ENCODE data around the gene ZNF611. TPM values are rescaled to one million over a fixed set of nuclear protein-coding genes. Genes with fewer than 3 reads are reported as not detected.
"Not testable (repeated sequence)": the region's sequence is repeated elsewhere in the genome, so short reads cannot be mapped to it uniquely, and the experiment has no call there.

The ZNF611 gene
- polyA plus RNA-seq, 1 donor from 2014 or later: 11.8 TPM

DNA sequence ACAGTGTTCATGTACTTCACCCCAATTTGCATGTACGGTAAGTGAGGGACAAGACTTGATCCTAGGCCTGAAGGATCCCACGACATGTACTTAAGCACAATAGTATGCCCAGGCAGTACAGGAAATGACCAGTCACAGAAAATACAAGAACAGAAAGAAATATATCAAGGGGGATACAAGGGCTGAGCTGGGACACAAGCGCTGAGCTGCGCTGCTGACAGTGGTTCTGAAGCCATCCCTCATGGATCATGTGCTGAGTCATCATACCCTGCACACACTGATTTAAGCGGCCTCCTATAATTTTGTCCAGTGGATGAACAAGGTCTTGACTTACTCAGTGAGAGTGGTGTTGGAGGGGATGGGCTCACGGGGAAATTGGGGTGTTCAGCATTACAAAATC lies 59.6 kb downstream of the ZNF611 start:
- not testable (repeated sequence) for H3K27me3 ChIP-seq (ENCODE audit: insufficient read depth, low read depth, low read length); H3K4me3 ChIP-seq (ENCODE audit: low read length); H3K27ac ChIP-seq (ENCODE audit: low read length); H4K20me1 ChIP-seq (ENCODE audit: insufficient read depth); H3F3A ChIP-seq (ENCODE audit: insufficient read depth, low read length, poor library complexity, severe bottlenecking); H3K79me2 ChIP-seq (replicated peaks; ENCODE audit: insufficient read depth, low read length); H3K36me3 ChIP-seq (ENCODE audit: insufficient read depth, low read length); H3K4me2 ChIP-seq (ENCODE audit: low read length); H3K9me2 ChIP-seq (ENCODE audit: insufficient read depth, low read length); H3K9ac ChIP-seq (ENCODE audit: low read length); H3K9me3 ChIP-seq (ENCODE audit: low read length); H2AFZ ChIP-seq (ENCODE audit: low read depth, low read length)

DNA sequence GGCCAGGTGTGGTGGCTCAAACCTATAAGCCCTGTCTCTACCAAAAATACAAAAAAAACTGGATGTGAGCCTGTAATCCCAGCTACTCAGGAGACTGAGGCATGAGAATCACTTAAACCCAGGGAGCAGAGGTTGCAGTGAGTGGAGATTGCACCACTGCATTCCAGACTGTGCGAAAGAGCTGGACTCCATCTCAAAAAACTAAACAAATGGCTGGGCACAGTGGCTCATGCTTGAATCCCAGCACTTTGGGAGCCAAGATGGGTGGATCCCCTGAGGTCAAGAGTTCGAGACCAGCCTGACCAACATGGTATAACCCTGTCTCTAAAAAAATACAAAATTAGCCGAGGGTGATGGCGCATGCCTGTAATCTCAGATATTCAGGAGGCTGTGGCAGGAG lies 61.8 kb downstream of the ZNF611 start:
- H3K79me2 ChIP-seq (replicated peaks; ENCODE audit: insufficient read depth, low read length): no peaks in the 10 kb centered on the region
- no peak overlapping the region for H2AFZ ChIP-seq (ENCODE audit: low read depth, low read length)
- no peak overlapping the region for H3K4me2 ChIP-seq (ENCODE audit: low read length)
- TF ChIP-seq EZH2 (IDR thresholded peaks at IDR 0.05; ENCODE audit: borderline replicate concordance, insufficient read depth, low read length, poor library complexity, severe bottlenecking) (no peak), POLR2AphosphoS5 (IDR thresholded peaks at IDR 0.05) (no peak), EP300 (conservative IDR thresholded peaks at IDR 0.05; ENCODE audit: poor library complexity, severe bottlenecking) (no peak), SMC3 (conservative IDR thresholded peaks at IDR 0.05; ENCODE audit: poor library complexity) (no peak), MXI1 (conservative IDR thresholded peaks at IDR 0.05; ENCODE audit: poor library complexity, severe bottlenecking) (no peak), RAD21 (conservative IDR thresholded peaks at IDR 0.05) (no peak), TAF1 (IDR thresholded peaks at IDR 0.05; ENCODE audit: low read depth) (no peak)
- TF ChIP-seq, protein P1, sequence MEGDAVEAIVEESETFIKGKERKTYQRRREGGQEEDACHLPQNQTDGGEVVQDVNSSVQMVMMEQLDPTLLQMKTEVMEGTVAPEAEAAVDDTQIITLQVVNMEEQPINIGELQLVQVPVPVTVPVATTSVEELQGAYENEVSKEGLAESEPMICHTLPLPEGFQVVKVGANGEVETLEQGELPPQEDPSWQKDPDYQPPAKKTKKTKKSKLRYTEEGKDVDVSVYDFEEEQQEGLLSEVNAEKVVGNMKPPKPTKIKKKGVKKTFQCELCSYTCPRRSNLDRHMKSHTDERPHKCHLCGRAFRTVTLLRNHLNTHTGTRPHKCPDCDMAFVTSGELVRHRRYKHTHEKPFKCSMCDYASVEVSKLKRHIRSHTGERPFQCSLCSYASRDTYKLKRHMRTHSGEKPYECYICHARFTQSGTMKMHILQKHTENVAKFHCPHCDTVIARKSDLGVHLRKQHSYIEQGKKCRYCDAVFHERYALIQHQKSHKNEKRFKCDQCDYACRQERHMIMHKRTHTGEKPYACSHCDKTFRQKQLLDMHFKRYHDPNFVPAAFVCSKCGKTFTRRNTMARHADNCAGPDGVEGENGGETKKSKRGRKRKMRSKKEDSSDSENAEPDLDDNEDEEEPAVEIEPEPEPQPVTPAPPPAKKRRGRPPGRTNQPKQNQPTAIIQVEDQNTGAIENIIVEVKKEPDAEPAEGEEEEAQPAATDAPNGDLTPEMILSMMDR (IDR thresholded peaks at IDR 0.05; ENCODE audit: poor library complexity, severe bottlenecking): no peak
- no peaks in the 10 kb centered on the region for H3F3A ChIP-seq (ENCODE audit: insufficient read depth, low read length, poor library complexity, severe bottlenecking)
- no peaks in the 10 kb centered on the region for H3K36me3 ChIP-seq (ENCODE audit: insufficient read depth, low read length)
- H3K9me2 ChIP-seq (ENCODE audit: insufficient read depth, low read length): no peaks in the 10 kb centered on the region
- H3K27ac ChIP-seq (ENCODE audit: low read length): no peak overlapping the region
- no peaks in the 10 kb centered on the region for H3K9me3 ChIP-seq (ENCODE audit: low read length)
- no peak overlapping the region for H3K4me3 ChIP-seq (ENCODE audit: low read length)
- H3K9ac ChIP-seq (ENCODE audit: low read length): no peak overlapping the region
- no peaks in the 10 kb centered on the region for H3K27me3 ChIP-seq (ENCODE audit: insufficient read depth, low read depth, low read length)
- H4K20me1 ChIP-seq (ENCODE audit: insufficient read depth): no peaks in the 10 kb centered on the region

DNA sequence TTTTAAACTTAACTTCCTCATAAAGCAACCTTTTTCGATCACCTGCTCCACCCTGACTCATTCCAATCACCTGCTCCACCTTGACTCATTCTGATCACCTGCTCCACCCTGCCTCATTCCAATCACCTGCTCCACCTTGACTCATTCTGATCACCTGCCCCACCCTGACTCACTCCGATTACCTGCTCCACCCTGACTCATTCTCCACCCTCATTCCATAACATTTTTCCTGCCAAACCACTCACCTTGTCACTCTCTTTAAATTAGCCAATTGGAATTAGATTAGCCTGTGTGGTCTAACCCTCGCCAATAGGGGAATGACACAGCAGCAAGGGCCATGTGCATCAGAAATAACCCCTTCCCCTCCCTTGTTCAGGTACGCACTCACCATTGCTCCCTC lies 64.8 kb downstream of the ZNF611 start:
- no peaks in the 10 kb centered on the region for H3K27me3 ChIP-seq (ENCODE audit: insufficient read depth, low read depth, low read length)
- TF ChIP-seq RAD21 (conservative IDR thresholded peaks at IDR 0.05): no peak
- TF ChIP-seq, protein P2, sequence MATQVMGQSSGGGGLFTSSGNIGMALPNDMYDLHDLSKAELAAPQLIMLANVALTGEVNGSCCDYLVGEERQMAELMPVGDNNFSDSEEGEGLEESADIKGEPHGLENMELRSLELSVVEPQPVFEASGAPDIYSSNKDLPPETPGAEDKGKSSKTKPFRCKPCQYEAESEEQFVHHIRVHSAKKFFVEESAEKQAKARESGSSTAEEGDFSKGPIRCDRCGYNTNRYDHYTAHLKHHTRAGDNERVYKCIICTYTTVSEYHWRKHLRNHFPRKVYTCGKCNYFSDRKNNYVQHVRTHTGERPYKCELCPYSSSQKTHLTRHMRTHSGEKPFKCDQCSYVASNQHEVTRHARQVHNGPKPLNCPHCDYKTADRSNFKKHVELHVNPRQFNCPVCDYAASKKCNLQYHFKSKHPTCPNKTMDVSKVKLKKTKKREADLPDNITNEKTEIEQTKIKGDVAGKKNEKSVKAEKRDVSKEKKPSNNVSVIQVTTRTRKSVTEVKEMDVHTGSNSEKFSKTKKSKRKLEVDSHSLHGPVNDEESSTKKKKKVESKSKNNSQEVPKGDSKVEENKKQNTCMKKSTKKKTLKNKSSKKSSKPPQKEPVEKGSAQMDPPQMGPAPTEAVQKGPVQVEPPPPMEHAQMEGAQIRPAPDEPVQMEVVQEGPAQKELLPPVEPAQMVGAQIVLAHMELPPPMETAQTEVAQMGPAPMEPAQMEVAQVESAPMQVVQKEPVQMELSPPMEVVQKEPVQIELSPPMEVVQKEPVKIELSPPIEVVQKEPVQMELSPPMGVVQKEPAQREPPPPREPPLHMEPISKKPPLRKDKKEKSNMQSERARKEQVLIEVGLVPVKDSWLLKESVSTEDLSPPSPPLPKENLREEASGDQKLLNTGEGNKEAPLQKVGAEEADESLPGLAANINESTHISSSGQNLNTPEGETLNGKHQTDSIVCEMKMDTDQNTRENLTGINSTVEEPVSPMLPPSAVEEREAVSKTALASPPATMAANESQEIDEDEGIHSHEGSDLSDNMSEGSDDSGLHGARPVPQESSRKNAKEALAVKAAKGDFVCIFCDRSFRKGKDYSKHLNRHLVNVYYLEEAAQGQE (IDR thresholded peaks at IDR 0.05; ENCODE audit: borderline replicate concordance): no peak
- no peak for TF ChIP-seq SMC3 (conservative IDR thresholded peaks at IDR 0.05; ENCODE audit: poor library complexity)
- TF ChIP-seq MXI1 (conservative IDR thresholded peaks at IDR 0.05; ENCODE audit: poor library complexity, severe bottlenecking): no peak
- TF ChIP-seq POLR2AphosphoS5 (IDR thresholded peaks at IDR 0.05): no peak
- TF ChIP-seq, protein P1 (IDR thresholded peaks at IDR 0.05; ENCODE audit: poor library complexity, severe bottlenecking): no peak
- no peak for TF ChIP-seq TAF1 (IDR thresholded peaks at IDR 0.05; ENCODE audit: low read depth)
- no peak for TF ChIP-seq EP300 (conservative IDR thresholded peaks at IDR 0.05; ENCODE audit: poor library complexity, severe bottlenecking)
- no peak for TF ChIP-seq EZH2 (IDR thresholded peaks at IDR 0.05; ENCODE audit: borderline replicate concordance, insufficient read depth, low read length, poor library complexity, severe bottlenecking)
- H3K9ac ChIP-seq (ENCODE audit: low read length): no peak overlapping the region
- no peaks in the 10 kb centered on the region for H3K9me2 ChIP-seq (ENCODE audit: insufficient read depth, low read length)
- no peaks in the 10 kb centered on the region for H4K20me1 ChIP-seq (ENCODE audit: insufficient read depth)
- H3K79me2 ChIP-seq (replicated peaks; ENCODE audit: insufficient read depth, low read length): no peaks in the 10 kb centered on the region
- H3F3A ChIP-seq (ENCODE audit: insufficient read depth, low read length, poor library complexity, severe bottlenecking): no peaks in the 10 kb centered on the region
- H3K36me3 ChIP-seq (ENCODE audit: insufficient read depth, low read length): no peaks in the 10 kb centered on the region
- H3K4me3 ChIP-seq (ENCODE audit: low read length): no peak overlapping the region
- no peak overlapping the region for H3K27ac ChIP-seq (ENCODE audit: low read length)
- H2AFZ ChIP-seq (ENCODE audit: low read depth, low read length): no peak overlapping the region
- H3K4me2 ChIP-seq (ENCODE audit: low read length): no peak overlapping the region
- no peaks in the 10 kb centered on the region for H3K9me3 ChIP-seq (ENCODE audit: low read length)
